ENCODE measurements around the gene COQ10B. TPM values are rescaled to one million over a fixed set of nuclear protein-coding genes. Genes with fewer than 3 reads are reported as not detected.

COQ10B gene
- total RNA-seq, 1 donor from 2014 or later: 9.1 TPM

DNA sequence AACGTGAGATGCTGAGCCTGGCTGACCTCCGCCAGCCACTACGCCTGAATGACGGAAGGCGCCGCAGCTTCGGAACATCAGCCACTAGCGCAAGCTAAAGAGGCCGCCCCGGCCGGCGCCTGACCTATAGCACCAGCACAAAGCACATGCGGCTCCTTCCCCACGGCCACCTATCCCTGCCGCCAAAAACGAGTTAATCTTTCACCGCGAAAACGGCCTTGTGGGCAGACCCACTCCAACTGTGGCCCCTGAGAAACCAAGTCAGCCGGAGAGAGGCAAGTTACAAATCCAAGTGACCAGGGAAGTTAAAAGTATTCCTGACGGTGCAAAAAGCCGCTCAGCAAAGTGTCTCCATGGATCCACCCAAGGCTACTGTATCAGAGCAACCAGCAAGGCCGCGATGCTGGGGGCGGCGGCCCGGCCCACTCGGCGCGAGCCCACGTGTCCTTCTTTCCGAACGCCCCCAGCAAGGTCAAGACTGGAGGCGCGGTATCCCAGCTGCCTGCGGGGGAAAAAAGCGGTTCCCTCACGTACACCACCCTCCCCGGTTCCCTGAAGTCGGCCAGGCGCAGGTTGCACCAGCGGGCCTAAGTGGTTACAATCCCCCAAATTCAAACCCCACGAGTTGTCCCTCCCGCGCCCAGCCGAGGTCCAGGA, 45.7 kb downstream of the COQ10B start:
- Mint-ChIP-seq H3K4me1 (peaks cover 56% of the 10 kb centered on the region), H3K9me3 (no peaks in the 10 kb centered on the region), H3K27me3 (ENCODE audit: low read depth) (no peaks in the 10 kb centered on the region), H3K27ac (ENCODE audit: unreplicated experiment) (peak overlapping the region; percentile 95), H3K36me3 (ENCODE audit: low read depth) (peaks cover 37% of the 10 kb centered on the region), H3K4me3 (peak overlapping the region; percentile 97)
- peak; percentile 45 for DNase-seq (ENCODE audit: low read depth, low spot score)
- TF ChIP-seq, protein P1, sequence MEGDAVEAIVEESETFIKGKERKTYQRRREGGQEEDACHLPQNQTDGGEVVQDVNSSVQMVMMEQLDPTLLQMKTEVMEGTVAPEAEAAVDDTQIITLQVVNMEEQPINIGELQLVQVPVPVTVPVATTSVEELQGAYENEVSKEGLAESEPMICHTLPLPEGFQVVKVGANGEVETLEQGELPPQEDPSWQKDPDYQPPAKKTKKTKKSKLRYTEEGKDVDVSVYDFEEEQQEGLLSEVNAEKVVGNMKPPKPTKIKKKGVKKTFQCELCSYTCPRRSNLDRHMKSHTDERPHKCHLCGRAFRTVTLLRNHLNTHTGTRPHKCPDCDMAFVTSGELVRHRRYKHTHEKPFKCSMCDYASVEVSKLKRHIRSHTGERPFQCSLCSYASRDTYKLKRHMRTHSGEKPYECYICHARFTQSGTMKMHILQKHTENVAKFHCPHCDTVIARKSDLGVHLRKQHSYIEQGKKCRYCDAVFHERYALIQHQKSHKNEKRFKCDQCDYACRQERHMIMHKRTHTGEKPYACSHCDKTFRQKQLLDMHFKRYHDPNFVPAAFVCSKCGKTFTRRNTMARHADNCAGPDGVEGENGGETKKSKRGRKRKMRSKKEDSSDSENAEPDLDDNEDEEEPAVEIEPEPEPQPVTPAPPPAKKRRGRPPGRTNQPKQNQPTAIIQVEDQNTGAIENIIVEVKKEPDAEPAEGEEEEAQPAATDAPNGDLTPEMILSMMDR (conservative IDR thresholded peaks at IDR 0.05): no peak

DNA sequence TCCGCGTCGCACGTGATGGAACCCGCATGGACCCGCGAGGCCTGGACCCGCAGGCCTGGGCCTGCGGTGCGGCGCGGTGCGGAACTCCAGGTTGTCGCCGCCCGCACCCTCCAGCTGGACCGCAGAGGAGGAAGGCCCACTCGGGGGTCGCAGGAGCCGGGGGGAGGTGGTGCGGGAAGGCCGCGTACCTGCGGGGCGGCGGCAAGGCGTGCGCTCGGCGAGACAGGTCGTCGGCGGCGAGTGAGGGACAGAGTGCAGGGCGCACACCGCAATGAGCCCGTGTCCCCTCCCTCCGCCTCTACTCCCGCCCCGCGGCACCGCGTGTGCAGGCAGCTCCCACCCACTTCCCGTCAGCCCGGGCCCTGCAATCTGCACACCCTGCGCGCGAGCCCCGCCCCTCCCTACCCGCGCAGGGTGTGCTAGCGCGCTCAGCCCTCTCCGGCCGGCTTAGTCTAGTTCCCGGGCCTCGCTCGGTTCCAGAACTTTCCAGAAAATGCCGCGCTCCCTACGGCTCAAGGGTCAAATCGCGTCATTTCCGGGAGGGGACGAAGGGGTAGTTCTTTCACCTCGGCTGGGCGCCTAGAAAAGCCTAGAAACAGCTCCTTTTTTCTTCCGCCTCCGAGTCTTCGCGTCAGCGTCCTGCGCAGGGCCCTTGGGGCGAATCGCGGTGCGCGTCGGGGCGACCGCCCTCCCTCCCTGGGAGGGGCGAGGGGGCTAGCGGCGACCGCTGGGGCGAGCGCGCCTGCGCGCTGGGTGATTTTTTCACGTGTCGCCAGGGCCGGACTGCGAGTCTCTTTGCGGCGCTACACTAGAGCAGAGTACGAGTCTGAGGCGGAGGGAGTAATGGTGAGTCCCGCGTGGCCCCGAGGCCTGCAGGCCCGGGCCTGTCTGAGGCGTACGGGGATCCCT, 46.5 kb downstream of the COQ10B start, which contains the start of the genes HSPD1 and HSPE1:
HSPD1 (minus strand) TSS at position 247 of the 909 bp plus-strand sequence. CDS start 992 bp downstream, outside the sequence.
HSPE1 (plus strand) TSS at position 786 of the 909 bp plus-strand sequence; CDS start at position 844, 58 bp downstream.
- Mint-ChIP-seq H3K27me3 (ENCODE audit: low read depth) (no peaks in the 10 kb centered on the region), H3K4me3 (peak within 1 kb of the TSS; percentile 97), H3K4me1 (peaks cover 53% of the 10 kb centered on the region), H3K27ac (ENCODE audit: unreplicated experiment) (peak within 1 kb of the TSS; percentile 98), H3K36me3 (ENCODE audit: low read depth) (peaks cover 37% of the 10 kb centered on the region), H3K9me3 (no peaks in the 10 kb centered on the region)
- TF ChIP-seq, protein P1 (conservative IDR thresholded peaks at IDR 0.05): no peak
- DNase-seq (ENCODE audit: low read depth, low spot score): peak; percentile 94

DNA sequence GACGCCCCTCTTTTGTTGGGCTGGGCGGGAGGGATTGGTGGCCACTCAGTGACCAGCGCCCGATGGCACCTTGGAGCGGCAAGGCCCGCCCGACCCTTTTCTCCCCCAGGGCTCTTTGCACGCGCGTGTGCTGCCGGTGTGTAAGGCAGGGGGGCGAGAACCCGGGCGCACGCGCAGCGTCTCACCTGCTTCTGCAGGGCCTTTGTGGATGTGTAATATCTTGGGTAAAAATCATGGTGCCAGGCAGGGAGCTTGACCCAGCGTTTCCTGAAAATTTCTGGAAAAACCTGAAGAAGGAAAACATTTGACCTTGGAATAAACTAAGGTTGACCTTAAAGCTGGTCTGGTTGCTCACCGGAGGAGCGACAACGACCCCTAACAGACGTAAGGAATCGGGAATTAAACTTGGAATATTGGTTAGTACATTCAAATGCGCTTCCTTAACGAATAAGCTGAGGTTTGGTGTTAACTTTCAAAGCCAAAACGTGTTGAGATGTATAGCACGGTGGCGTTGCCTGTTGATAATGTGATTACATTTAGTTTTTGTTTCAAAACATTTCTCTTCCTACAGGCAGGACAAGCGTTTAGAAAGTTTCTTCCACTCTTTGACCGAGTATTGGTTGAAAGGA, 47.3 kb downstream of the COQ10B start:
- Mint-ChIP-seq H3K4me3 (peak overlapping the region; percentile 97), H3K36me3 (ENCODE audit: low read depth) (peaks cover 35% of the 10 kb centered on the region), H3K9me3 (no peaks in the 10 kb centered on the region), H3K27me3 (ENCODE audit: low read depth) (no peaks in the 10 kb centered on the region), H3K4me1 (peaks cover 51% of the 10 kb centered on the region), H3K27ac (ENCODE audit: unreplicated experiment) (peak overlapping the region; percentile 98)
- TF ChIP-seq, protein P1 (conservative IDR thresholded peaks at IDR 0.05): no peak
- no peak for DNase-seq (ENCODE audit: low read depth, low spot score)

DNA sequence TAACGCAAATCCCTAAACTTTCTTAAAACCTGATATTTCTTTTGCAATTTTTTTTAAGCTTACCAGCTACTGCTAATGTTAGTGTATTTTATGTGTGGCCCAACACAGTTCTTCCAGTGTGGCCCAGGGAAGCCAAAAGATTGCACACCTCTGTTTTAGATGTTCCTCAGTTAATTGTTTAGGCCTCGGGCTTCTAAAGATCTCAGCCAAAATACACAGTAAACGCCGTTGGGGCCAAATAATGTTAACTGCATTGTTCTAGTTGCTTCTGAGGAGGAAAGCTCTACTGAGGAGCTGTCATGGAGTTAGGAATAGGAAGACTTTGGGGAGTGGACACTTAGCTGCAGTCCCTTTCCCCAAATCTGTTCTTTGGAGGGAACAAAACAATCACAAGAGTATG, 48.8 kb downstream of the COQ10B start:
- H3K4me3 Mint-ChIP-seq: peak overlapping the region; percentile 97
- no peaks in the 10 kb centered on the region for H3K9me3 Mint-ChIP-seq
- TF ChIP-seq, protein P1 (conservative IDR thresholded peaks at IDR 0.05): no peak
- peaks cover 35% of the 10 kb centered on the region for H3K4me1 Mint-ChIP-seq
- H3K27ac Mint-ChIP-seq (ENCODE audit: unreplicated experiment): no peak overlapping the region
- no peaks in the 10 kb centered on the region for H3K27me3 Mint-ChIP-seq (ENCODE audit: low read depth)
- DNase-seq (ENCODE audit: low read depth, low spot score): no peak
- peaks cover 24% of the 10 kb centered on the region for H3K36me3 Mint-ChIP-seq (ENCODE audit: low read depth)

DNA sequence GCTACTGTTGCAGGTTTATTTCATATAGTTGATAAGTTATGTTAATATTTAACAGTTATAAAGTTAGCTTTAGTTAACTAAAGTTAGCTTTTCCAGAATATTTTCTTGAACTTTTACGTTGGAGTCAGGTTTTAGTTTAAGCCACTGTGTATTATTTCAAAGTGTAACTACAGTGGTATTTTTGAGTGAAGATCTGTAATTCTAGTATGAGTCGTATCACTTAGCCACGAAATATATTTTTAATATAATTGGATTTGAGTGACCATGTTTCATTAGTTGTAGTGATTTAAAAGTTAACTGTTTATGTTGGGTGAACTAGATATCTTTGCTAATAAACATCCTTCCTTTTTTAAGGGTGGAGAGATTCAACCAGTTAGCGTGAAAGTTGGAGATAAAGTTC, 49.3 kb downstream of the COQ10B start:
- Mint-ChIP-seq H3K4me1 (peaks cover 30% of the 10 kb centered on the region), H3K27ac (ENCODE audit: unreplicated experiment) (no peak overlapping the region), H3K4me3 (peak overlapping the region; percentile 97), H3K9me3 (no peaks in the 10 kb centered on the region), H3K27me3 (ENCODE audit: low read depth) (no peaks in the 10 kb centered on the region), H3K36me3 (ENCODE audit: low read depth) (peaks cover 20% of the 10 kb centered on the region)
- DNase-seq (ENCODE audit: low read depth, low spot score): no peak
- TF ChIP-seq, protein P1 (conservative IDR thresholded peaks at IDR 0.05): no peak
